ENCODE results near the gene FNDC3B. TPM values are rescaled to one million over a fixed set of nuclear protein-coding genes. Genes with fewer than 3 reads are reported as not detected.
A peak's percentile ranks its signal among the peaks of the same experiment; 100 is the strongest.

The FNDC3B gene
- total and polyA plus RNA-seq, 9 of the 15 experiments (the other 6 are each of a cell fraction or from before 2014, with no cell fraction given), result 7.0 to 35.8 (median 16.2) TPM

DNA sequence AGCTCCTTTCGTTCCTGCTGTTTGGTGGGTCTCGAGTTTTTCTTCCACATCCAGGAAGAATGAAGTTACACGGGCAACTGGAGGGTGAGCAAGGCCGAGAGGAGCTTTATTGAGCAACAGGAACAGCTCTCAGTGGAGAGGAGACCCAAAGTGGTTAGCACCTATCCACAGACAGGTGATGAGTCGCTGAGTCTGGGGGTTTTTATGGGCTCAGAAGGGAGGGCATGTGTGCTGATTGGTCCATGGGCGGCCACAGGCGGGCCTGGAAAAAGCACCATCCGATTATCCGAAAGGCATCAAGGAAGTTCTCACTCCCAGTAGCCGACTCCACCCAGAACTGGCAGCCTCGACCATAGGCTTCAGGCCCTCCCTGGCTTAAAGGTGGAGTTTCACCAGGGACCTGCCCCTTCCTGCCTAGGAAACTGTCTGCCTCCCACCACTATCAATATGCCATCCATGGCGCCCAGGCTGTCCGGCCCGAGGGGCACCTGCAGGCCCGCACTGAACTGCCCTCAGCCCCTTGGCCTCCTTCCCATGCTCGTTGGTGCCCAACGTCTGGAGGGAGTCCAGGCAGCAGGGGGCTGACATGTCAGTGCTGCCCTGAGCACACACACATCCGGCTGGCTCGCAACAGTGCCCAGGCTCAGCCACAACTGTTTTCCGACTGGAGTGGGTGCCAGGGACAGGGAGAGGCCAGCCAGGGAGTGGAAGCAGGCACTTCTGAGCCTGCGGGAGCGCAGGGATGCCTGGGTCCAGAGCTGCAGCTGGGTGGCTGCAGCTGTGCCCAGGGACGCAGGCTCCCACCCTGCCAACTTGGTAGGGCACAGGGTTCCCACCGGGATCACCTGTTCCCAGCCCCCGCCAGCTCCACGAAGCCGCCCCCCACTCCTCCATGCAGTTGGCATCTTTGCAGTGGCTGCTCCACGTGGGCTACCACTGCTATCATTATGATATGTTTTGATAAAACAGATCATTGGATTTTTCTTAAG lies 170.2 kb downstream of the FNDC3B start:
- Histone ChIP-seq H3K9me3 (replicated peaks; ENCODE audit: control insufficient read depth, insufficient read depth, low read depth, low read length) (no peaks in the 10 kb centered on the region), H3K36me3 (ENCODE audit: control insufficient read depth, insufficient read depth, low read length) (peaks cover 3% of the 10 kb centered on the region; the same call in 1 of the 3 replicates), H3K4me2 (ENCODE audit: insufficient read depth, low read length) (no peak overlapping the region), H3K9ac (ENCODE audit: insufficient read depth in 1 of 2, low read depth in 2 of 2, low read length in 2 of 2) (peak overlapping the region in 1 of 2 experiments; percentile 47; a peak in 2 of 4 replicates), H3K79me2 (ENCODE audit: control insufficient read depth, insufficient read depth, low read length) (peaks cover 28% of the 10 kb centered on the region), H3K4me1 (replicated peaks in 1 of 2; ENCODE audit: control insufficient read depth in 2 of 2, insufficient read depth in 2 of 2, low read length in 2 of 2) (peaks cover 11 to 13% of the 10 kb centered on the region in 2 experiments; a peak in 4 of 5 replicates), H3K27ac (ENCODE audit: extremely low read depth, low read depth, low read length) (no peak overlapping the region), H3K27me3 (ENCODE audit: control insufficient read depth in 2 of 2, insufficient read depth in 2 of 2, low read length in 2 of 2) (no peaks in the 10 kb centered on the region), H2AFZ (ENCODE audit: low read depth, low read length) (no peak overlapping the region), H4K20me1 (replicated peaks; ENCODE audit: control insufficient read depth, insufficient read depth, low read length) (no peaks in the 10 kb centered on the region; the same call in 1 of the 2 replicates), H3K9me1 (ENCODE audit: control insufficient read depth, insufficient read depth, low read length) (no peaks in the 10 kb centered on the region), H3K4me3 (no peak overlapping the region)
- no TSS peak for BruUV-seq (replicated peaks)
- intact Hi-C loops (cut with micrococcal nuclease), result no loop called here
- DNase-seq (ENCODE audit: extremely low read depth in 1 of 4, low spot score in 3 of 4) (no peak), FAIRE-seq (no peak), ATAC-seq (no peak)
- in situ Hi-C loops (cut with MboI), result no loop called here
- CTCF ChIA-PET (ENCODE audit: low intra/inter-chr PET ratio), result no interaction called here
- TF ChIP-seq POLR2G (IDR thresholded peaks at IDR 0.05; ENCODE audit: low read depth, low read length) (peak; percentile 52), ZNF140 (CRISPR knock-in tag; IDR thresholded peaks at IDR 0.05) (no peak), RBM22 (IDR thresholded peaks at IDR 0.05; ENCODE audit: low read depth, low read length, poor library complexity, severe bottlenecking) (peak; percentile 96), NEUROD1 (IDR thresholded peaks at IDR 0.05; ENCODE audit: borderline replicate concordance, low read depth, low read length, partially characterized antibody) (no peak), FOXM1 (IDR thresholded peaks at IDR 0.05; ENCODE audit: low read depth) (no peak), FOXM1 (CRISPR knock-in tag; IDR thresholded peaks at IDR 0.05; ENCODE audit: low read depth) (no peak), HDGF (IDR thresholded peaks at IDR 0.05) (no peak), ZNF655 (CRISPR knock-in tag; IDR thresholded peaks at IDR 0.05) (no peak), SNIP1 (IDR thresholded peaks at IDR 0.05; ENCODE audit: low read depth) (no peak), ZNF311 (CRISPR knock-in tag; IDR thresholded peaks at IDR 0.05) (no peak), ZNF124 (CRISPR knock-in tag; IDR thresholded peaks at IDR 0.05) (no peak), POLR2H (tag; IDR thresholded peaks at IDR 0.05; ENCODE audit: low read depth) (no peak), PCBP2 (IDR thresholded peaks at IDR 0.05; ENCODE audit: low read depth, low read length, poor library complexity, severe bottlenecking) (no peak), SMAD2 (IDR thresholded peaks at IDR 0.05; ENCODE audit: low read depth, low read length) (no peak)
- TF ChIP-seq, protein P1, sequence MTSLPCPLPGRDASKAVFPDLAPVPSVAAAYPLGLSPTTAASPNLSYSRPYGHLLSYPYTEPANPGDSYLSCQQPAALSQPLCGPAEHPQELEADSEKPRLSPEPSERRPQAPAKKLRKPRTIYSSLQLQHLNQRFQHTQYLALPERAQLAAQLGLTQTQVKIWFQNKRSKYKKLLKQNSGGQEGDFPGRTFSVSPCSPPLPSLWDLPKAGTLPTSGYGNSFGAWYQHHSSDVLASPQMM (CRISPR knock-in tag; IDR thresholded peaks at IDR 0.05), result no peak
- POLR2A ChIA-PET, result interaction anchor here (0.6 to 0.9 kb wide), 3 partner anchors 9 to 168 kb away, joined by 4 read pairs; no protein-coding TSS in a partner anchor
- 93% methylated on average over 25 of the region's 28 CpGs for WGBS (ENCODE audit: insufficient coverage, low coverage, missing lambda C conversion rate)
